B cell (primary cell): ENCODE data around the gene GRID1.

Source experiments
- CTCF ChIP-seq: fragments of 200-600 bp; IDR thresholded peaks from one replicate; pipeline ENCODE4 v1.8.0; 2022; ENCODE audit warnings: antibody characterized with exemption, mild to moderate bottlenecking
- EZH2 ChIP-seq: IDR thresholded peaks from 2 replicates; pipeline ENCODE4 v1.6.1; 2012; ENCODE audit warnings: borderline replicate concordance, low read depth, mild to moderate bottlenecking, moderate library complexity, low read length; ENCODE audit not compliant: insufficient read depth, poor library complexity, severe bottlenecking

DNA sequence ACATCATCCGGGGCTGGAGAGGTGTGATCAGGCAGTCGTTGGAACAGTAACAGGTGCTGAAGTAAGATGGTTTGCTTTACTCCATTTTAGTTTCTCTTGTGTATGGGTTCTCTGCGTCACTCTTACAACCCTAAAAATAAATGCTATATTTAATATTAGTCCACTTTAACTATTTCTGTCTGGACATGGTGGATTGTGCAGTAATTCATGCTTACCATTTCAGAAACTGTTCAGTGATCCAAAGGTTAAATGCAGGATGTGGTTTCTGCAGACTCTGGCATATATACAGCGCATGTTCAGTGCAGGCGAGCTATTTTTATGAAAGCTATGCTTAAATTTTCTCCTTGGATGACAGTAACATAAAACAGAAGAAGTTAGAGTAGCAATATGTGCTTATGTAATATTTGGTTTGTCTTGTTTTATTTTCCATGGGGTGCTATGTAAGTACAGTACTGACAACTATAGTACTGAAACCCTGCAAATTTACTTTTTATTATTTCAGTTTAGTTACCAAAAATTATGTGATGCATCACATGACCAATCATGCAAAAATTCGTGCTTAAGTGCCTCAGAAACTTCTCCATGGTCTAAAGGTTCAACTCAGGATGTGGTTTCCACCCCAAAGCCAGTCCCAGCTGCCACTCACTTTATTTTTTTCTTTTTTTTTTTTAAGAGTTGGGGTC, 46.6 kb upstream of the GRID1 start:
- TF ChIP-seq CTCF = no peak
- TF ChIP-seq EZH2 = no peak
